ENCODE data around the gene TBX3.
"Not testable (repeated sequence)": the region's sequence is repeated elsewhere in the genome, so short reads cannot be mapped to it uniquely, and the experiment has no call there.

The TBX3 gene

GRCh38 chr12:114684098-114684869 lies at the start of gene TBX3:
TBX3 (minus strand) TSS chr12:114684175; CDS start chr12:114683200, 975 bp downstream.
- DNase-seq, result peak; percentile 40

GRCh38 chr12:114732426-114733030 lies 48.6 kb upstream of the TBX3 start:
- no peak for DNase-seq

GRCh38 chr12:114729731-114730130 lies 45.8 kb upstream of the TBX3 start:
- no peak for DNase-seq

GRCh38 chr12:114726092-114726710 lies 42.2 kb upstream of the TBX3 start:
- no peak for DNase-seq

GRCh38 chr12:114722176-114722575 lies 38.2 kb upstream of the TBX3 start:
- DNase-seq, result not testable (repeated sequence)

- DNase-seq, result no peak
Measured at GRCh38 chr12:114721266-114721665, 37.3 kb upstream of the TBX3 start.

GRCh38 chr12:114713466-114714215 lies 29.7 kb upstream of the TBX3 start:
- no peak for DNase-seq

- DNase-seq, result no peak
Measured at GRCh38 chr12:114711689-114712152, 27.7 kb upstream of the TBX3 start.

GRCh38 chr12:114710151-114710550 lies 26.2 kb upstream of the TBX3 start:
- DNase-seq, result no peak

- no peak for DNase-seq
Measured at GRCh38 chr12:114709112-114709511, 25.1 kb upstream of the TBX3 start.

- DNase-seq, result not testable (repeated sequence)
Measured at GRCh38 chr12:114708598-114708997, 24.6 kb upstream of the TBX3 start.

- DNase-seq, result no peak
Measured at GRCh38 chr12:114704096-114704495, 20.1 kb upstream of the TBX3 start.

- DNase-seq, result no peak
Measured at GRCh38 chr12:114703060-114703493, 19.1 kb upstream of the TBX3 start.

- DNase-seq, result no peak
Measured at GRCh38 chr12:114702462-114702861, 18.5 kb upstream of the TBX3 start.

GRCh38 chr12:114701553-114701952 lies 17.6 kb upstream of the TBX3 start:
- no peak for DNase-seq

- DNase-seq, result no peak
Measured at GRCh38 chr12:114701104-114701414, 17.1 kb upstream of the TBX3 start.

GRCh38 chr12:114700392-114701103 lies 16.6 kb upstream of the TBX3 start:
- DNase-seq, result no peak

GRCh38 chr12:114698566-114699163 lies 14.7 kb upstream of the TBX3 start:
- no peak for DNase-seq

- no peak for DNase-seq
Measured at GRCh38 chr12:114697741-114698565, 14.0 kb upstream of the TBX3 start.

GRCh38 chr12:114697243-114697716 lies 13.3 kb upstream of the TBX3 start:
- DNase-seq, result no peak

All from activated naive CD4-positive, alpha-beta T cell treated with Interleukin-2 at 50 U/mL for 16 hours (primary cell).